SIG-M5 treated with dmso at 0.1 percent for 504 hours (cell line): ENCODE data around the gene MRPL12.

Experiments
- DNase-seq: peaks from one replicate; lab custom pipeline; 2025; ENCODE audit not compliant: unreplicated experiment; lab: John Stamatoyannopoulos, UW

MRPL12 gene

DNA sequence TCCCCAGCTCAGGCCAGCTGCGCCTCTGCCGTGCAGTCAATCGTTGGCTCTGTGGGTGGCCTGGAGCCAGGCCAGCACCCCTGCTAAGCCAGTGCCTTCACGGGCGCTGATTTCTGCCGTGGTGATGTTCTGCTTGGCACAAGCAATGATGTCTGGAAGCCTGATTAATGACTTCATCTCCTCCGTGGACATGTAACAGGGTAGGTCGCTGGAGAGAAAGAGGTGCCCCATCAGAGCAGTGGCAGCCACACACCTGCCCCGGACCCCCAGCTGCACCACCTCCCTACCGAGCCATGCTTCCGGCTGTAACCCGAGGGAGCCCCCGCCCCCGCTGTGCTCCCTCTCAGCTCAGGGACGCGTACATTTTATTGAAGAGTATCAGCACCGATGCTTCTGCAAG lies 21.5 kb upstream of the MRPL12 start:
- no peak for DNase-seq

- peak; percentile 21 for DNase-seq
Observed at GRCh38 chr17:81682565-81683207, 20.5 kb upstream of the MRPL12 start.

DNA sequence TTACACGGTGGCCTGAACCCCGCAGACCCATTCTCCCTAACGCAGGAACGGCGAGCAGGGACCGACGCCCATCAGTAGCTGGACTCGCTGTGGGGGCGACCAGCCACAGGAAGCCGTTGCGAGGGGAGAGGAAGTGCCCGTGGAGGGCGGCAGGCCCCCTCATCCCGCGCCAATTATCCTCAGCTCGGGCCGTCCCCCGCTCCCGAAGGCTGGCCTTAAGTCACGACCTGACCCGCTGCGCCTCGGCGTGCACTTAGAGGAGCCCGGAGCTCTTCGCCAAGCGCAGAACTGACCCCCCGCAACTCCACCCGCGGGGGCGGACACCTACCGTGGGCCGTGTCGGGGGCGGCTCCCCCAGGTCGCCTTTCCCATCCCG lies 20.0 kb upstream of the MRPL12 start:
- DNase-seq = no peak

DNA sequence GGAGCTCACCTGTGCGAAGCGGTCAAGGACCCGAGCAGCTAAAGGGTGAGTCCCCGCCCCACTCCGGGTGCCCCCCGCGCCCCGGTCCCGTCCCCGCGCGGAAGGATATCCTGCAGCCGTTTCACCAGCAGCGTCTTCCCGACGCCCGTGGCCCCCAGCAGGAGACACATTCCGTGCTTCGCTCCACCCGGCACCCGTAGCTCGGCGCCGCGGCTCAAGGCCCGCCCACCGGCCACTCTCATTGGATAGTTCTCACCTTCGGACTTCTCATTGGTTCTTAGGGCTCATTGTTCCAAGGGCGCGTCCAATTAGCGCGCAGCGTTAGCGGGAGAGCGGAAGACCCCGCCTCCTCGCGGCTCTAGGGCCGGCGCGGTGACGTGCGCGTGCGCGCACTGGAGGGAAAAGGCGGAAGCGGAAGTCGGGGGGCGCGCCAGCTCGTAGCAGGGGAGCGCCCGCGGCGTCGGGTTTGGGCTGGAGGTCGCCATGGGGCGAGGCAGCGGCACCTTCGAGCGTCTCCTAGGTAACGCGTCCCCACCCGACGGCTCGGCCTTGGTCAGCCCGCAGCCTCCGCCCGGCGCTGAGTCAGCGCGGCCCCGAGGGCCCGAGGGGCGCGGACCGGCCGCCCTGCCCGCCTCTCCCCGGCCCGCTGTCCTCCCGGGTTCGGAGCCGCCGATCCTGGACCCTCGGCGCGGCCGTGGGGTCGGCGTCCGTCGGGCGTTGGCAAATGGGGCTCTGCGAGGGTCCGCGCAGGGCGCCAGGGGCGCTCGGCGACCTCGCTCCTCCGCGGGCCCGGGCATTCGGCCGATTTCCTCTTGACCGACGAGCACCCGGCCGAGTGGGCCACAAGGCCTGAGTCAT lies 19.4 kb upstream of the MRPL12 start, which contains the start of the genes ARL16 and HGS:
Gene ARL16 (minus strand): TSS at position 214 of the 858 bp plus-strand sequence. CDS start 44 bp downstream, at position 170.
Gene HGS (plus strand): TSS at position 428 of the 858 bp plus-strand sequence. CDS start 56 bp downstream, at position 484.
- peak; percentile 98 for DNase-seq

DNA sequence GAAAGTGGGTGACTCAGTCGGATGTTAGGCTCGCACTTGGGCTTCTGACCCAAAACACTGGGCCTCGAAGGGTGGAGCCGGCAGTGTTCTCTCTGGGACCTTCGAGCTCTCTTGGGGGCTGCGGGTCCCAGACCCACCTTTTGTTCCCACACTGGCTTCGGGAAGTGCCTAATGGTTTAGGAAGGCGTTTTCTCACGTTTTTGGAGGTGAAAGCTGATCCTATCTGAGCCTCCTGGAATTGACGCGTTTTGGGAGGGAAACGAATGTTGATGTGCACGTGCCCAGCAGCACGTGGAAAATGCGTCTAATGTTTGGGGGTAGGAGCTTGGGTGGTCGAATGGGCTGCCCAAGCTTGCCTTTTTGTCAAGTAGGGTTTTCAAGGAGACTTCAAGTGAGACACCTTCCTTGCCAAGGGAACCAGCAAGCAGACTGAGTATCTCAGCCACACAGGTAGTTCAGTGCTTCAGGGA lies 18.7 kb upstream of the MRPL12 start:
- peak; percentile 5 for DNase-seq

- DNase-seq = peak; percentile 6
Observed at GRCh38 chr17:81685108-81685507, 18.1 kb upstream of the MRPL12 start.

GRCh38 chr17:81686614-81687013 lies 16.6 kb upstream of the MRPL12 start:
- no peak for DNase-seq

GRCh38 chr17:81687770-81688541 lies 15.2 kb upstream of the MRPL12 start:
- no peak for DNase-seq

DNA sequence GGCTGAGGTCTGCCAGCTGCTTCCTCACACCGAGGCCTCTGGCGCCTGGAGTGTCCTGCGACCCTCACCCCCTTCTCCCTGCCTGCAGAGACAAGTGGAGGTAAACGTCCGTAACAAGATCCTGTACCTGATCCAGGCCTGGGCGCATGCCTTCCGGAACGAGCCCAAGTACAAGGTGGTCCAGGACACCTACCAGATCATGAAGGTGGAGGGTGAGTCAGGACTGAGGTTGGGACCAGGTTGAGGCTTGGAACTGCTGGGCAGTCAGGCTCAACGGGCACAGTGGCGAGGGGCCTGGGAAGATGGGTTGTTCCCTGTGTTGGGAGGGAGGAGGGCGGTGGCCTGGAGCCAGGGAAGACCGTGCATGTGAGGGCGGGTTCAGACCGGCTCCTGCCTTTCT lies 14.6 kb upstream of the MRPL12 start:
- DNase-seq = no peak

GRCh38 chr17:81690066-81690465 lies 13.1 kb upstream of the MRPL12 start:
- DNase-seq = no peak

GRCh38 chr17:81690549-81690948 lies 12.6 kb upstream of the MRPL12 start:
- DNase-seq = no peak

DNA sequence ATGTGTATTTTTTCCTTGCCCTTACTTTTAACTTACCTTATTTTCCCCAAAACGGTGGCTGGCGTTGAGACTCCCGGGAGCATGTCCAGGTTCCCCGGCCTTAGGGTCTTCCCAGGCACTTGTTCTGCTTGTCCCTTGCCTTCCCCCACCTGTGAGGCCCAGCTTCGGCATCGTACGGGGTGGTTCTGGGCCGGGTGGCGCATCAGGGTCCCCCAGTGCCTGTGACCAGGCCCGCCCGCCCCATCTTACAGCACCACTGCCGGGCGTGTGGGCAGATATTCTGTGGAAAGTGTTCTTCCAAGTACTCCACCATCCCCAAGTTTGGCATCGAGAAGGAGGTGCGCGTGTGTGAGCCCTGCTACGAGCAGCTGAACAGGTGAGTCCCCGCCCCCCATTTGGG lies 12.0 kb upstream of the MRPL12 start:
- DNase-seq = no peak

GRCh38 chr17:81691608-81692007 lies 11.6 kb upstream of the MRPL12 start:
- no peak for DNase-seq

GRCh38 chr17:81693509-81694210 lies 9.5 kb upstream of the MRPL12 start:
- DNase-seq = no peak

DNA sequence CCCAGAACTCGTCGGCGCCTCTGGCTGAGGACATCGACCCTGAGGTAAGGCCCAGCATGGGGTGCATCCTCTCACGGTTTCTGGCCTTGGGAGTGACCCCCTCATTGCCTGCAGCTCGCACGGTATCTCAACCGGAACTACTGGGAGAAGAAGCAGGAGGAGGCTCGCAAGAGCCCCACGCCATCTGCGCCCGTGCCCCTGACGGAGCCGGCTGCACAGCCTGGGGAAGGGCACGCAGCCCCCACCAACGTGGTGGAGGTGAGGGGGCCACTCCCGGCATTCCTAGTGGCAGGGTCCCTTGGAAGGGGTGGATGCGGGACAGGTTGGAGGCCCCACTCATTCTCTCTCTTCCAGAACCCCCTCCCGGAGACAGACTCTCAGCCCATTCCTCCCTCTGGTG lies 8.4 kb upstream of the MRPL12 start:
- DNase-seq = no peak

DNA sequence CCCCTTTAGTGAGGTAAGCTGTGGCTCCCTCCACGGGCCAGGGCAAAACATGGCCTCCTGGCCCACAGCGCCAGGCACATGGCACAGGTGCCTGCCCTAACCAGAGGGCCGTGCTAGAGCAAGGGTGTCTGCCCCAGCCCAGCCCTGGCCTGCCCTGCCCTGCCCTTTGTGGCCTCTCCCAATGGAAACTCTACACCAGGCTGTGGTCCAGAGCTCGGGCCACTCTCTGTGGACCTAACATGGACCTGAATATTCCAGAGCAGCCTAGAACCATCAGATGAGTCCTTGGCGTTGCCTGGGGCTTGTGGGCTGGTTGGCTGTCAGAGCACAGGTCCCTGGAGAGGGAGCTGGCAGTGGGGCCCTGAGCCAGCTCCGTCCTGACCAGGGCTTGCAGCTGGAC lies 8.0 kb upstream of the MRPL12 start:
- DNase-seq = no peak

DNA sequence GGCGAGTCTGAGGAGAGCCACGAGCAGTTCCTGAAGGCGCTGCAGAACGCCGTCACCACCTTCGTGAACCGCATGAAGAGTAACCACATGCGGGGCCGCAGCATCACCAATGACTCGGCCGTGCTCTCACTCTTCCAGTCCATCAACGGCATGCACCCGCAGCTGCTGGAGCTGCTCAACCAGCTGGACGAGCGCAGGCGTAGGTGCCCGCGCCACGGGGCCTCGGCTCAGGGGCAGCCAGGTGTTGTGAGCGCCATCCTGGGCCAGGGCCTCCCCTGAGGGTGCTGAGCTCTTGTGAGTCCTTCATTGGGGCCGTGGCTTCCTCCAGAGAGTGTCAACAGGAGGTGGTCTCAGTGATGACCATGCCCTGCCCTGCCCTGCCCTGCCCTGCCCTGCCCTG lies 7.4 kb upstream of the MRPL12 start:
- DNase-seq = no peak

GRCh38 chr17:81696218-81696941 lies 6.8 kb upstream of the MRPL12 start:
- no peak for DNase-seq

GRCh38 chr17:81697261-81698044 lies 5.7 kb upstream of the MRPL12 start:
- DNase-seq = no peak
